Mucosa of gallbladder (tissue), 1 donor: ENCODE measurements around the gene ERI3. TPM values are rescaled to one million over a fixed set of nuclear protein-coding genes. Genes with fewer than 3 reads are reported as not detected.
"Not testable (repeated sequence)": the region's sequence is repeated elsewhere in the genome, so short reads cannot be mapped to it uniquely, and the experiment has no call there.

Experiments
- DNase-seq: peaks from one replicate; pipeline ENCODE4 v3.0.0-alpha.2; 2020; ENCODE audit warnings: low spot score
- total RNA-seq: library from RNA; stranded (reverse); gene quantifications from one replicate; pipeline ENCODE4 v1.2.1, GENCODE V29; 2021
- donor health status: DM: no; HTN: no; CAD: no.

The ERI3 gene
- total RNA-seq, 1 donor from 2014 or later: 51.9 TPM

DNA sequence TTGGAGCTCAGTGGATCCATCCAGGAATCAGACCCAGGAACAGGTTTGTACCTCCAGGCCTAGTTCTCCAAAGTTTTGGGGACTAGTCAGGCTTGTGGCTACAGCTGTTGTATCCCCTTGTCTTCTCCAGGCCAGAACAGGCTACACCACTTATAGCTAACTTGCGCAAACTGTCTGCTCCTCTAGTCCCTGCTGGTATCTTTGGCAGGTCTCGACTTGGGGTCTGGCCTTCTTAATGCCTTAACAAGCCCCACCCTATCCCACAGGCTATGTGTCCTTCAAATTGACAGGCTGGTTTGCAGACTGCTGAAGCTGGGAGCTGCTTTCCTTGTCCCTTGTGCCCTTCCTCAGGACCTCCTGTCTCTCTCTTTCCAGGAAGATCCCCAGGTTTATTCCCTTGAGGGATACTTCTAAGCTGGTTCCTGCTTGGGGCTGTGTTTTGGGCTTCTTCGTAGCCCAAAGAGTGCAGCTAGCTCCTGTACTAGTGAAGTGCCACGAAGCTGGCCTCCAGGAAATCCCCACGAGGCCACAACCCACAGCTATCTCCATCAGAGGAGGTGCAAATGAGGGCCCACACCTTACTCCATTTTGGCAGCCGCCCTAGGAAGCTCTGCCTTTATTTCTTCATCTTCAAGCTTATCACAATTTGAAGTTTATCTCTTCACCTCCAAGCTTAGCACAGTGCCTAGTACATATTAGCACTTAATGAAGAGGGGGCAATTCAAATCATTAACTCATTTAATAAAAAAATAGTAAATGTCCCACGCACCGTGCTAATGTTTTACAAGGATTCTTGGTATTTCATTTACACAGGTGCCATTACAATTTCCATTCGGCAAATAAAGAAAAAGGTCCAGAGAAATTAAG is 142.5 kb downstream of the ERI3 start:
- no peak for DNase-seq

DNA sequence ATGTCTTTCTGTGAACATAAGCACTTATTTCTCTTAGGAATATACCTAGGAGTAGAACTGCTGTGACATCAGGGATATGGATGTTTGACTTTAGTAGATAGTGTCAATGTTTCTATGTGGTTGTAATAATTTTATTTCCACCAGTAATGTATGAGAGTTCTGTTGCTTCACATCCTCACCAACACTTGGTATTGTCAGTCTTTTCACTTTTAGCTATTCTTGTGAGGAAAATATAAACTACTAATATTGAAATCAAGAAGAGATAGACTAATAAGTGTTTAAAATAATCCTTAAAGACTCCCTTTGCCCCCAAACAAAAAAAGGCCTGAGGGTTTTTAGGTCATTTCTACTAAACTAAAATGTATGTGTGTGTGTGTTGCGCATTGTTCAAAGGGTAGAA is 144.5 kb downstream of the ERI3 start:
- DNase-seq: no peak

DNA sequence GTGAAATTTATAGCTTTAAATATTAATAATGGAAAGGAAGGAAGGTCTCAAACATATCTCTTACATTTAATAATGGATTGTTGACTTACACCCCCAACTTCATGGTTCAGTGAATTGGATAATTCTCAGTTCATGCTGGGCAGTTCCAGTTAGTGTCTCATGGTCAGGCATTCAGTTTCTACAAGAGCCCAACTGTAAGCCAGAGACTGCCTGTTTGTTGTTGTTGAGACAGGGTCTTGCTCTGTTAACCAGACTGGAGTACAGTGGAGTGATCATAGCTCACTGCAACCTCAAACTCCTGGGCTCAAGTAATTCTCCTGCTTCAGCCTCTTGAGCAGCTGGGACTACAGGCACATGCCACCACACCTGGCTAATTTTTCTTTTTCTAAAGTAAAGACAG is 146.8 kb downstream of the ERI3 start:
- DNase-seq: no peak

DNA sequence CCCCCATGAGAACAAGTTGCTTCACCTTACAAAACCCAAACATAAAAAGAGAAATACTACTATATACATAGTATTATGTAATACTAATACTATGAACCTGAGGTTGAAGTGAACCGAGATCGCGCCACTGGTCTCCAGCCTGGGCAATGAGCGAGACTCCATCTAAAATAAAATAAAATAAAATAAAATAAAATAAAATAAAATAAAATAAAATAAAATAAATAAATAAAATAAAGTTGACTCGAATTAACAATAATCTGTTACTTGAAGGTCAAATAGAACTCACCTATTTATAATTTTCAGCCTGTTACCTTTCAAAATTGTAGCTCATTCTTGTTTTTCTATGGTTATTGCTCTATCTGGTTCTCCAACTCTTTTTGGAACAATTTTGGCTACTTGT is 148.5 kb downstream of the ERI3 start:
- DNase-seq: not testable (repeated sequence)

DNA sequence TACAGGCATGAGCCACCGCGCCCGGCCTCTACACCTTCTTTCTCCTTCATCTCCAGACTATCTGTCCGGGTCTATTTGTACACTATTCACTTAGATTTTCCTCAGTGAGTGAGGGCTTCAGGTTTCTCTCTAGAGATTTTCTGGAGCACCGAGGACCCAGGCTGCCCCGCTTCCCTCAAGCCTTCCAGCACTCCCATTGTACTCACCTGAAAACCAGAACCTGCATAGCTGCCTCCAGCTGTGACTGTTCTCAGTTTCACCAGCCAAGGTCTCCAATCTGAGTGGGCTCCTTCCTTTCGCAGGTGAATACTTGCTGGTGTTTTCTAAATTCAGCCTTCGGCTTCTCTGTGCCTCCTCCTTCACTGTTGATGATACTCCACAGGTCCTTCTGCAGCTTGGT is 154.7 kb downstream of the ERI3 start:
- no peak for DNase-seq

DNA sequence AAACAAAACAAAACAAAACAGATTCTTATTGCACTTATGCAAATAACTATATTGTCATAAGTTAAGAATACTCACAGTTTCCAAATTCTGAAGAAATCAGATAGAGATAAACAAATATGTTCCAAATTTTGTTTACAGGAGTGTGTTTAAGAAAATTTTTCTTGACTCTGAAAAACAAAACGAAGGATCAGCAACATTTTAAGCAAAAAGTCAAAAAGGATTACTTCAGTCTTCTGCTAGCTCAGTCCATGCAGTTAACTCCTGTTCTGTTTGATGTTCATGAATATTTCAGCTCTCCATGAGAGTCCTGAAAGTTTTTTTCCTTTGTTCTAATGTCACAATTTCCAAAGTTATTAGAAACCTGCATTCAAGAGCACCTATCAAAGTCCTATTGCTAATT is 180.4 kb downstream of the ERI3 start:
- DNase-seq: no peak

Other genes starting within 250 kb of the ERI3 start
- not detected for gene KLF17, start 236.4 kb downstream of the ERI3 start, total RNA-seq
- gene KLF18, start 213.6 kb downstream of the ERI3 start, total RNA-seq: 0.06 TPM
- gene DMAP1, start 141.8 kb downstream of the ERI3 start, total RNA-seq: 45.8 TPM
- gene RNF220, start 50.0 kb upstream of the ERI3 start, total RNA-seq: 68.1 TPM